GOT3 (cell line): ENCODE measurements around the gene NRXN3.

ENCODE experiments used
- DNase-seq: peaks from one replicate; lab custom pipeline; 2025; ENCODE audit warnings: mixed read lengths; lab: John Stamatoyannopoulos, UW

The NRXN3 gene

DNA sequence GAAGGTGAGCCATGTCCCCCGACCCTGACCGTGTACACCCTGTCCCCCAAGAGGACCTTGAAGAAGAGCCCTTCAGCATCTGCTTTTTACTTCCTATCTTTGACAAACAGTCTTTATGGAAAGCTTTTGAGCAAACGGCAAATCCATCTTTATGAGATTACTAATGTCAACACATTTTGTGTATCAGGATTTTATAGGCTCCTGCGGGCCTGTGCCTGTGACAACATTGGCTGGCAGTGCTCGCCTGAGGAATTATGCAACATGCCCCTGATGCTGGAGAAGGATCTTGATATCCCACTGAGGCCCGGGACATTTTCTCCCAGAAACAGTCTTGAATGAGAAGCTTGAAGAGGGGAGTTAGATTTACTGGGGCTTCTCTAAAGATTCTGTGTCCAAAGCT is 416.5 kb downstream of the NRXN3 start:
- DNase-seq: no peak

DNA sequence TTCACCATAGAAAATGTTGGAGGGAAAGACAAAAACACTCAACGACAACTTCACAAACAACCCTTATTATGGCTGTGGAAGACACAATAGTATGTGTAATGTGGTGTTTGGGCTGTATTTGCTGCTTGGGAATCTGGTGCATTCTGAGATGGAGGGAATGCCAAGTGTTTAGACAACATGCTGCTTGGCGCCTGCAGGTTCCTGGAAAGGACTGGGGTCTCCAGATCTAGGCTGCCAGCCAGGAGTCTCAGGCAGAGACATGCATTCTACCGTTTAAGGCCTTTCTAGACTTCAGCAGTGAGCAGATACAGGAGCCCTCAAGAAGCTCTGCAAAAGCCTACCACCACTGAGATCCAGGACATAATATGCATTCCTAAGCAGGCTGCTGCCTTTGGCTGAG is 418.7 kb downstream of the NRXN3 start:
- no peak for DNase-seq

DNA sequence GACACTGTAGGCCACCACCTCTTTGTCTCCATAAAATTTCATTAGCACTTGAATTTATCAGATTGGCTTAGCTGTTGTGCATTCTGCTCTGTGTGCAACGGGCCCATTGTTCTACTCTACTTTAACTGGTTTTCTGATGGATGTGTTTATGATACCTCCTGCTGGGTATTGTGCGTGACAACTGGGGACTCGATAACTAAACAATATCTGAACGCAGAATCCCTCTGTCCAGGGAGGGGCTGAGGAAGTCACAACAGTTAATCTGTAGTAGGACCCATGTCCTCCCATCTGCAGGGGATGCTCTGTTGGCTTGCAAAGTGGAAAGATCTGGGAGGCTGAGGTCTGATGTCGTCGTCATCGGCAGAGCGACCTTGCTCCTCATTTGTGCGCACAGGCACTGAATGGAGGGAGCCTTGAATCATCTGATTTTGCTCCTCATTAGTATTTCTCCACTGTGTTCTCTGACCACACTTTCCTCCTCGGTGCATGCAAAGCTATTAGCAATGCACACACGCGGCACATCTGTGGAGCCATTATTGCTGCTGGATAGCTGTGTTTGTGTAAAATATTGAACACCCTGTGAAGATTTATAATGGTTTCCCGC is 422.5 kb downstream of the NRXN3 start:
- DNase-seq: no peak

DNA sequence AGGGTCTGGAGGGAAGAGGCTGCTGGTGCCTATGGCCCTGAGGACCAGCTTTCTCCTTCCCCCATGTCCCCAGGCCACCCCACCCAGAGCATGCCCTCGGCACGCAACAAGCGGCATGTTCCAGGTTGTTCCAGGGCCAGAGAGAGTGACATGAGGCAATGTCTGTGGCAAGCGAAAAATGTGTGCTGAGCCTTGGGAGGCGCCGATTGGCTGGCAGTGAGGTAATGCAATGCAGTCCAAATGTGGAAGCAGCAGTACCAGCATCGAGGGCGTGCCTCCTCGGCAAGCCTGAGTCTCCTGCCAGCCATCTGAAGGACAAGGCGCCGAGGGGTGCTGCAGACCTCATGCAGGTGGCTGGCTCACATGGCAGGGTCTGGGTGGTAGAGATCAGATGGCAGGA is 423.8 kb downstream of the NRXN3 start:
- DNase-seq: no peak

DNA sequence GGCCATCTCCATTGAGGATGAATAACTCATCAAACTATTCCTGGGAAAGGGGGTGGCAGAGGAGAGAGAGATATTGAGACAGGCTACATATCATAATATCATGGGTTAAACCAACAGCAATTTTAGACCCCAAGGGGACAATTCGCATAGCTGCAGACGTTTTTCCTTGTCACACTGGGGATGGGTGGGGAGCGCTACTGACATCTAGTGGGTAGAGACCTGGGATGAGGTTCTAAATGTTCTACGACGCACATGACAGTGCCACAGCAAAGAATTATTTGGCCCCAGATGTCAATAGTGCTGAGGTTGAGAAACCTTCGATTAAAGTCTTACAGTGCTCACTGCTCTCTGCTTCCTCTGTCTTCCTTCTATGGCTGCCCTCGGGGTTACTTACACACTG is 425.6 kb downstream of the NRXN3 start:
- no peak for DNase-seq

DNA sequence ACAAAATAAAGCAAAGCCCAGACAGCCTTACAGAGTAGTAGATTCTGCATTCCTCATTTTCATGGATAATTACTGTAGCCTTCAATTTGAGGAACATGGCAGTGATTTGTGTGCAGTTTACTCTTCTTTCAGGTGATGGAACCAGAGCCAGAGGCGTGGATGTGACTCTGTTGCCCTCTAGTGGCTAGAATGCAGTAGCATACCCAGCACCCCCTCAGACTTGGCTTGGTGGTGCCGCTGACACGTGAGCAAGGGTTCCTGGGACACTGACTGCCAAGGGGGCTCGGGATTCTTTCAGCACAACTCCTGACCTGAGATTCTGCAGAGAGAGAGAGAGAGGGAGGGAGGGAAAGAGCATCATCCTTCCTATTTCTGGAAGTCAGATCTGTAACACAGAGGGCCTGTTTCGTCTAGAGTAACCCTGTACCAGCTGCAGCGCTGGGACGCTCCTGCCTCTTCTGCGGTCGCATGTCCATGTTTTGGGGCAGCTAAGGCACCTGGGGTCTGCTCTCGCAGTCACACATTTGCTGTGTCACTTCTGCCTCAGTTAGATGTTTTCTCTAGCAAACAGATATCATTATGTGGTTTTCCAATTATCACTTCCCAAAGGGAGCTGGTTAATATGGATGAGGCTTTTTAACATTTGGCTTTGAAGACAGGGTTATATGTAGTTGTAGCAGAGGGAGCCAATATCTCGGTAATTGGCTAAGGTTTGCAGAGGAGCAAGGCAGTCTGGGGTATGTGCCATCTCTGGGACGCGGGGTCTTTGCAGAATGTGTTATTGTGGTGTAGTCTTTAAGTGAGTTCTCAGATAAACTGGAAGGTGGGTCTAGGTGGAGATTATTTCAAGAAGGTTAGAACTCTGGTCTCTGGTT is 428.1 kb downstream of the NRXN3 start:
- DNase-seq: no peak

DNA sequence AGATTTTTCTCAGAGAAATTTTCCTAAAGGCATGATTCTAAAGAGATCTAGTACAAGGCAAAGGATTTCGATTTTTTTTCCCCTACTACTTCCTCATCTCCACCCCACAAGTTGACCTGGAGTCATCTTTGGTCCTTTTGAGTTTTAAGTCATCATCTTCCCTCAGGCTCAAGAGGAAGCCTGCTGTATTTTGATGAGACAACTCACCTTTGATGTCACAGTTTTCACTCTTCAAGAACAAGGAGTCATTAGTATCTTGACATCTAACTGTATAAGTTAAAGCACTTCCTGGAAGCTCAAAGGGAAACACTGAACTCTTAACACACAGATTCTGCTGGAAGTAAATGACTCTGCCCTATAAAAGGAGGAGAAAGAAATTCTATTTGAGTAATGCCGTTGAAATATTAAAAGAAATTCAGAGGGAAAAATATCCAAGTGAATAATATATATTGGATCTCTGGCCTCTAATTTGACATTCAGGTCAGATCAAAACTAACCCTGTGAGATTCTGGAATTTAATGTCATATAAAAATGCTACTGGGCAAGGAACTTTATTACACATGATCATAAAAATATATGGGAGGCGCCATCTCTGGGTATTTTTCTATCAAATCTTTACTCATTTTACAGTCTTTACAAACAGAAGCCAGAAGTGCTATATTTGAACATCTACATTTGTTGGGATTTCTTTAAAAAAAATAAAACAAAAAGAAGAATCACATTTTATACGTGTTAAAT is 435.0 kb downstream of the NRXN3 start:
- no peak for DNase-seq

DNA sequence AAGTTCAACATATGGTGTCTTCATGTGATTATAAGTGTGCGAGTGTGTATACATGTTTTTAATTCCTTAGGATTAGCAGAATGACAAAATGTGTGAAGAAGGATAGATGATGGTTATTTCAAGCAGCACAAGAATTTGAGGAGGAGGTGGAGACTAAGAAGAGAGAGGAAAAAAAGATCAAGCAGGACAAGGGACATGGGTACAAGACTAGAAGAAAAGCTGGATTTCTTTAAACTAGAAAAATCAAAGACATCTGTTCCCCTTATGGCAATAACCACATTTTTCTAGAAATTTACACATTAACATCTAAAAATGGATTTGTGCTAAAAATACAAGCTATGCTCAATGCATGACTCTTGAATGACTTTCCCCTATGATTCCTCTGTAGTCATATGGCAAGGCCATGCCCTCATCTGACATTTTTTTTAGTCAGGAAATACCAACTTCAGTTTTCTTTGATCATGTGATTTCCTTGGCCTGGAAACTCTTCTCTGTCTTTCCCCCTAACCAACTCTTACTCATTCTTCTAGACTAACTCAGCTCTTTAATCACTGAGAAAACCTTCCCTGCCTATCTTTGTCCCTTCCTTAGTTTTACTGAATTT is 435.8 kb downstream of the NRXN3 start:
- no peak for DNase-seq

DNA sequence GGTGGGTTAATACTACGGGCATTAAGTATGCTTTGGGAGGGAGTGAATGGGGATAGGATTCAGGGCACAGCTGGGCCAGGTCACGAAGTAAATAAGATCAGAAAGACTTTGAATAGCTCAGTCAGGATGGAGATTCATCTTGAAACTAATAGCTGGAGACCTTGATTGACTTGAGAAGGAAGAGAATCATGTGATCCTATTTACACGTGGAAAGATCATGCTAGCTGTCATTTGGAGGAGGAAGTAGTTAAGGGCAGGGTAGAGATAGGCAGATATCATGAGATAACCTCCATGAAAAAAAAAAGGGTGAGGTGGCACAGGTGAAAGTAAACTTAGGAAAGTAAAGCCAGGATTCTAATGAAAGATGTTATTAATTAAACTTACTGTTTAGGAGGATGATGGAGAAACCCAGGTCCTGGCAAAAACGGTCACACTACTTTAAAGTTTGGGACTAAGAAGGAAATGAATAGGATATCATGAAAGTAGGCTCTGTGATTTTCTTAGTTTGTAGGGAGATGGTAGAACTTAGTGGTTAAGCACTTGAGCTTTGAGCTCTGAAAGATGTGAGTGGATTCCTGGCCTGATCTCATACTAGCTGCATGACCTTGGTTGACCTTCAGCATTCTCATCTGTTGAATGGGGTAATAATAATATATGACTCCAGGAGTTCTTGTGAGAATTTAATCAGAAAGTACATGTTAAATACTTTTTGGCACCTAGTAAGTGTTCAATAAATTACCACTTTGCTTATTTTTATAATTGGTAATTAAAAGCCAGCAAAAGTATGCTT is 439.0 kb downstream of the NRXN3 start:
- DNase-seq: no peak

DNA sequence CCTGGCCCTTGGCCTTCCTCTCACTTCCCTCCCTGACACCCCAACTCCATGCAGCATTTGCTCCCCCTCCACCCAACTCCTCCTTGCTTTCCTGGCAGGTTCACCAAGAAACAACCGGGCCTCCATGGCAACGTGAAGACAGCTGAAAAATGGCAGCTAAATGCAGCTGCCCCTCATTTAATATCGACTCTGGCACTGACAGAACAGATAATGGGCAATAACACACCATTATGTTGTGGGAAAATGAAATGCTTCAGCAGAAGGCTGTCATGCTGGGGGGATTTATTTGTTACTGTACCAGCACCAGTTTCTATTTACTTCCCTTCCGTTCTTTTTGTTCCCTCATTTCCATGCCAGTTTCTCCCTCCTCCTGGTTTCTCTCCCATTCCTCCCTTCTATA is 440.8 kb downstream of the NRXN3 start:
- no peak for DNase-seq

DNA sequence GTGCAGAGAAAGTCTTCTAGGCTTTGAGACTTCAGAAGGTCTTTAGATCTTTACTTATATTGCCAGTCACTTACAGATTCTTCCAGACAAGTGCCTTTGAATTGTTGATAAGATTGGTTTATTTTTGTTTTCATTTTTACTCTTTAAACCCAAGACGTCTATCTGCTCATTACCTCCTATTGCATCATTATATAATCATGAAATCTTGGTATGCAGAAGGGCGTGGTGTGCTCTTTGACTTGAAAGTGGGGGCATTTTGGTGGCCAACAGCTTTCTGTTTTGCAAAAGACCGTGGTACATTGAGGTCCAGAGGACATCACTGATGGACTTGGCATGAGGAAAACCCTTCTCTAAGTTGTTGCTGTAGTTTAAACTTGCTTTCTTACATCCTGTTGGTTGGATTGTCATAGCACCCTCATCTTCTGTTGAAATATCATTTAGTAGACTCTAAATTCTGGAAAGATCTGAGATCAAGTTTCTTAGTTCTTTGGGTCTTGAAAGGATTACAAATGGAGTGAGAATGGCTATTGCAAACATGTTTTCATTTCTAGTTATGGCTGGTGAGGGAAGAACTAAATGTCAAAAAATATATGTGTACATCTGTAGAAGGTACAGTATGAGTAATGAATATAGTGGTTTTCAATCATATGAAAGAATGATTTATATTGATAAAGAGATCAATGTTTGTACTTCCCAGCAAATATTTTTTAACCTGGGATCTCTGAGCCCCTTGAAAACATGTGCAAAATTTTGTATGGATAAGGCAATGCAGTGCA is 441.8 kb downstream of the NRXN3 start:
- no peak for DNase-seq

DNA sequence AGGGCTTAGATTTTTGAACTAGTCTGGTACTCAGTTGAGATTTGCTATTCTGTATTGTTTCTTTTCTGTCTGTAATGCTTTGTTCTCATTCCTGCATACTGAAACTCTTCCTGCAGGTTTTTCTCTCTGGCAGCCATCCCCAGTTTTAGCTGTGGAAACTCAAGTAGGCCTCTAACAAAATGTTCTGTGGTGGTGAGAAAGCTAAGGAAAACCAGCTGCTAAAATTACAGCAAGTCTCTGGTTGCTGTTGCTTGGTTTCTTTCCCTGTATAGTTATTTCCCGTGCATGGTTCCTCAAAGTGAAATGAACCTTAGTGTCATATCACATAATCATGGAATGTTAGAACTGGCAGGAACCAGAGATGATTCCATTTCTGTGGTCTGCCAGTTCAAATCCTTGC is 442.5 kb downstream of the NRXN3 start:
- DNase-seq: no peak

DNA sequence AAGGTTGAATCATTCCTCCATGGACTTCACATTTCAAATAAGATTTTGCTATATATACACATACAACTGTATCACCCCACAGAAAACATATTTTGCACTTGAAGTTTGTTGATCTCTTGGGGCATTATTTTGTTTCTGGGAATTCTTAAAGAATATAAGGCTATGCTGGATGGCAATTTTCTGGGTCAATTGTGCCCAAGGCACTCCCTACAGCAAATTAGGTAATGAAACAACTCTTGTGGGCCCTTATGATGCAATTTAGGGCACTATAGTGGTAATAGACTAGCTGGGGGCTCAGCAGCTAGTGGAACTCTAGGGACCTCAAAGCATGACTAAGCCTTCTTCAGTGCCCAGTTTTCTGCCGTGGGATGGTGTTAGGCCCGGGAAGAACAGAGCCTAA is 444.4 kb downstream of the NRXN3 start:
- DNase-seq: no peak

DNA sequence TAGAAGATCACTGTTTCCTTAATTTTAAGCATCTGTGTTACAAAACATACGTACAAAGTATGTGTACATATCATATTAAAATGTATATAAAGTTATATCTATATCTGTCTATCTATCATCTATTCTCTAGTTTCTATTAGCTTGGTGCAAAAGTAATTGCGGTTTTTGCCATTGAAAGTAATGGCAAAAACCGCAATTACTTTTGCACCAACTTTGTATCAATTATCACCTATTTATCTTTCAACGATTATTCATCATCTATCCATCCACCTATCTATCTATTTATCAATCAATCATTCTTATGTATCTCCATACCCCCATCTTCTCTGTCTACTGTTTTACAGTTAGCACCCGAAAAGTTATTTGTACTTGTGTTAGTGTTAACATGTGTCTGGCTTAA is 447.6 kb downstream of the NRXN3 start:
- no peak for DNase-seq

DNA sequence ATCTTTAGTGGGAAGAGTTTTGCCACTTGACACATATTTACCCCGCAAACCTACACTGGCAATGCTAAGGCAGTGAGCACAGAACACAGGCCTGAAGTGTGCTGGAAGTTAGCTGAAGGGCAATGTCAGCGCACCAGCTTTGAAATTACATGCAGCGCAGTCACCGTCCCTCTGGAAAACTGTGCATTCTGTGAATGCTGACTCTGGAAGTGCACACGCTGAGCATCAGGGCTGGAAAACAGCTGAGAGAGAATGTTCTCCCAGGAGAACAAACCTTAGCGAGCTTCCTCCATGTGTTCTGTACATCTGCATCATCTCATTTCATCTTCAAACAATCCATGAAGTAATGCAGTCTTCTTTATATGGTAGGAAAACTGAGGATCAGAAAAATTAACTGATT is 448.2 kb downstream of the NRXN3 start:
- DNase-seq: no peak

DNA sequence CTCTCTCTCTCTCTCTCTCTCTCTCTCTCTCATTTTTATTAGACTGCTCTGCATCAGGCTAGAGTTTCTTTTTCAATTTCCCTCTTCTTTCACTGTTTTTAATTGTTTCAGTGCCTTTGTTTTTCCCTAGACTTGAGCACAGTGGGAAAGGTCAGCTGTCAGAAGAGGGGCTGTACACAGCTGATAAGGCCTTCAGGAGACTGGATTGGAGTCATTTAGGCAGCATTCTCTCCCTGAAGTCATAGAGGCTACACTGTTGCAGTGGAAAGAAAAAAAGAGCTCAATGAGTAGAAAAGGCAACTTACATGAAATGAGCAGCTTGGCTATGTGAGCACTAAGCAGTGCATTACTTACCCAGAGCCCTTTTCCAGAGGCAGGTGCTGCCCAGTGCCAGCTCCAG is 456.9 kb downstream of the NRXN3 start:
- DNase-seq: no peak

DNA sequence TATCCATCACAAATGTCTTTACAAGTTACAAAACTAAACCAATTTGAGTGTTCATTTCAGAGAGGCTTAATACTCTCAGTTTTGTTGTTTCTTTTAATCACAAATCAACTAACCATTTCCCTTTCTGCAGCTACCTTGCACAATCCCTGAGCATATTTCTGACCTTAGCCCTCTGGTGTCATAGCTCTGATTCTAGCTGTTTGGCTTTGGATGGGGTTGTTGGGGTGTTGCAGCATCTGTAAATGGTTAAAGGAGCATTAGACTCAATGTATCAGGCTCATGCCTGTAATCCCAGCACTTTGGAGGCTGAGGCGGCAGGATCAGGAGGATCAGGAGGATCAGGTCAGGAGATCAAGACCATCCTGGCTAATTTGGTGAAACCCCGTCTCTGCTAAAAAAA is 461.4 kb downstream of the NRXN3 start:
- no peak for DNase-seq

DNA sequence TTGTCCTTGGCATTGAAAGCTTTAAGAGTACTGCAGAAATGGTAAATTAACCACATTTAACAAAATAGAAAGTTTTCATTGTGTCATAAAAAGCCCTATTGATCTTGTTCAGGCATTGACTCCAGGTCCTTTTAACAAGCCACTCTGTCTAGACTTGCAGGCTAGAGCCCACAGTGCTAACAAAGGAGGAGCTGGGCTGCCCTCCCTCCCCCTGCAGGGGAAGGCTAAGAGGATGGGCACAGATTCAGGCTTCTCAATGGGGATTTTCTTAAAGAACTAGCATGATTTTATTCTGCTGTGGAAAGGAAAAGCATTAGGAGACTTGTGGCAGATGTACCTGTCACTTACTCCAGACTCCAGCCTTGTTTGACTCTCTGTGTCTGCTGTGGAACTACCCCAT is 463.6 kb downstream of the NRXN3 start:
- DNase-seq: no peak

DNA sequence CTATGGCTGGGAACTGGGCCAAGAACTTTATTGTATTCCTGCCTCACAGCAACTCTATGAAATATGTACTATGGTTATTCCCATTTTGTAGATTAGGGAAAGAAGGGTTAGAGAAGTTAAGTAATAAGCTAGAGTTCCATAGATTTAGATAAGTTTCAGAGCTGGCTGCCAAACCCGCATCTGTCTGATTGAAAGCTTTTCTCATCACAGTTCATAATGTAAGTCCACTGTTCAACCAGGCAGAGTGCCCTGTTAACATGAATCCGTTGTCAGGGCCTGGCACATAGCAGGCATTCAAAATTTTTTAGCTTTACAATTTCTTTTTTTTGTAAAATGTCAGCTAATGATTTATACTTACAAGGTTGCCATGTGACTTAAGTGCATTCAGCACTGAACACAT is 467.3 kb downstream of the NRXN3 start:
- no peak for DNase-seq

DNA sequence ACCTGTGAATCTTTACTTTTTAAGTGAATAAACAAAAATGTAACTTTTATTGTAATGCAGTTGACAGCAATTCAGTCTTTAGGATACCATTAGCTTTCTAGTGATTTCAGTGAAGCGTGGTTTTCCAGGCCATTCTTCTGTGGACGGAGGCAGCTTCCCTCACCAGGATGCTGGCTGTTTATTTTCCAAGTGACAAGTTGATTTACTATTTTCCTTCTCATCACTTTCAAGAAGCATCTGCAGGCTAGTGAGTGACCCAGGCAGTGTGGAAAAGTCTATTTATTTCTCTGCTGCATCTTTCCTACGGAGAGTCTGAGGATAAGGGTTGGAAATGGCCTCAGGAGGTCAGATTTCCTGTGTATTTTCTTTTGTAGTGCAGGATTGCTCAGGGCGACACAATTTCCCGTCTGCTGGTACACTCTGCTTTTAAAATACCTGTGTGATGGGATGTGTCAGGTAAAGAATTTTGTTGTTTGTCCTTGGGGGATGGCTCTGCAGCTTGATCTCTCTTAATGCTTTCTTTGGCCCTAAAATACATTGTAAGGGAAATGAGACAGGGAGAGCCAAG is 467.8 kb downstream of the NRXN3 start:
- no peak for DNase-seq

DNA sequence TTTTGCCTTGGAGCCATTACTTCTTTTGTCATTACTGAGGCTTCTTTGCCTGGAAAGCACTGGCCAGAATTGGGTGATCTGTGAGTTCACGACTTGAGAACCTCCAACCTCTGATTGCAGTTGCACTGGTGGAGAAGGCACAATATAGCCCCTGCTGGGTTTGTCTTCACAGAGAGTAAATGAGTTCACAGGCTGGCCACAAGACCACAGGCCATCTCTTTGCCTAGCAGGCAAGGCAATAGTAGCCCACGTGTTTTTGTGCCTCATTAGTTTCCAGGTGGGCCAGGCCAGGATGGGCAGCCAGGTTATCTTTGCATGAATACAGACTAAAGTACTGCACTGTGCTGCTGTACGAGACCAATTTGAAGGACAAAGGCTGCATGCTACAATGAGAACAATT is 468.8 kb downstream of the NRXN3 start:
- no peak for DNase-seq
